HepG2 (cell line): ENCODE measurements around the gene RPL3. TPM values are rescaled to one million over a fixed set of nuclear protein-coding genes. Genes with fewer than 3 reads are reported as not detected.

Experiments
- ATAC-seq: fragments of 200-7000 bp; cut with Tn5 transposase; 3 replicates; pipeline ENCODE4 v1.9.1; 2020; ENCODE audit warnings: mild to moderate bottlenecking, moderate library complexity
- BruUV-seq: library from RNA; stranded (reverse); fragments of 400-500 nt; replicated peaks from 2 replicates; lab custom pipeline; 2021; lab: Mats Ljungman, UMichigan
- CTCF ChIA-PET: fragments of 300-600 bp; formaldehyde crosslinking; extraction: SDS; loops from one replicate; lab custom pipeline; 2021; ENCODE audit warnings: low total read pairs, inconsistent platforms, low intra/inter-chr PET ratio; lab: Yijun Ruan, JAX
- POLR2A ChIA-PET: fragments of 350-600 bp; sonication (Branson Sonifier 250); formaldehyde crosslinking; loops from one replicate; lab custom pipeline; 2020; ENCODE audit warnings: antibody characterized with exemption, inconsistent platforms; lab: Yijun Ruan, JAX
- DNase-seq: peaks from one replicate; pipeline ENCODE4 v3.0.0-alpha.2; 2015; ENCODE audit warnings: low spot score
- FAIRE-seq: peaks from 3 replicates; lab custom pipeline; 2011; peaks lifted over from hg19 to GRCh38; lab: Jason Lieb, UNC
- H2AFZ ChIP-seq: one replicate; pipeline ENCODE4 v1.6.1; 2011; ENCODE audit warnings: low read length, inconsistent platforms
- H3K27ac ChIP-seq: fragments of 300-600 bp; 3 replicates; pipeline ENCODE4 v1.8.0; 2011; ENCODE audit warnings: mixed run types, mild to moderate bottlenecking, mixed read lengths, low read length, inconsistent platforms; ENCODE audit not compliant: insufficient read depth; ENCODE audit errors: extremely low read length
- H3K27me3 ChIP-seq, 2 experiments: fragments of 200-600 bp in 1 of 2; 2 replicates in 1 of 2; 3 replicates in 1 of 2; pipeline versions ENCODE4 v1.6.0 to v1.8.0; 2011; ENCODE audit warnings: low read length in 2 of 2, mild to moderate bottlenecking in 2 of 2, moderate library complexity in 2 of 2, inconsistent platforms in 1 of 2; ENCODE audit not compliant: insufficient read depth in 2 of 2, control insufficient read depth in 1 of 2
- H3K36me3 ChIP-seq, 2 experiments: fragments of 200-600 bp in 1 of 2; replicated peaks in 1 of 2; 2 replicates in 1 of 2; 3 replicates in 1 of 2; pipeline versions ENCODE4 v1.5.1 to v1.8.0; 2011; ENCODE audit warnings: low read length in 2 of 2, inconsistent platforms in 1 of 2; ENCODE audit not compliant: insufficient read depth in 2 of 2, control insufficient read depth in 1 of 2
- H3K4me1 ChIP-seq: 2 replicates; pipeline ENCODE4 v1.5.1; 2012; ENCODE audit warnings: low read length, inconsistent platforms; ENCODE audit not compliant: insufficient read depth
- H3K4me2 ChIP-seq: 2 replicates; pipeline ENCODE4 v1.6.0; 2011; ENCODE audit warnings: low read depth, low read length, inconsistent platforms
- H3K4me3 ChIP-seq, 3 experiments: fragments of 200-600 bp in 1 of 3; sonication (generic), shearing (Covaris generic) in 1 of 3; replicated peaks in 1 of 3; 2 replicates each; pipeline ENCODE4 v1.5.1; 2011 to 2016; ENCODE audit warnings: low read length in 3 of 3, inconsistent platforms in 2 of 3, low read depth in 2 of 3, mild to moderate bottlenecking in 2 of 3, control low read depth in 1 of 3, mixed read lengths in 1 of 3; ENCODE audit not compliant: insufficient read depth in 1 of 3
- H3K79me2 ChIP-seq: one replicate; pipeline ENCODE4 v1.6.1; 2011; ENCODE audit warnings: low read length, inconsistent platforms; ENCODE audit not compliant: insufficient read depth
- H3K9ac ChIP-seq: 2 replicates; pipeline ENCODE4 v1.6.0; 2011; ENCODE audit warnings: mild to moderate bottlenecking, low read depth, low read length, inconsistent platforms; ENCODE audit not compliant: insufficient read depth
- H3K9me3 ChIP-seq: 2 replicates; pipeline ENCODE4 v1.5.1; 2012; ENCODE audit warnings: mild to moderate bottlenecking, low read length
- H4K20me1 ChIP-seq: 2 replicates; pipeline ENCODE4 v1.6.0; 2011; ENCODE audit warnings: inconsistent platforms, mild to moderate bottlenecking, low read length, moderate library complexity; ENCODE audit not compliant: insufficient read depth
- ATF7-NPFF ChIP-seq: sonication (generic); formaldehyde crosslinking; IDR thresholded peaks from 2 replicates; pipeline ENCODE4 v1.8.1; 2023; ENCODE audit warnings: mild to moderate bottlenecking, low read depth, missing genetic modification reagents, moderate library complexity
- DRAP1 ChIP-seq: IDR thresholded peaks from 2 replicates; pipeline ENCODE4 v1.6.1; 2016; ENCODE audit warnings: missing genetic modification reagents, missing compliant biosample characterization
- ETV5 ChIP-seq: IDR thresholded peaks from 2 replicates; pipeline ENCODE4 v1.6.1; 2018; ENCODE audit warnings: missing biosample characterization, missing genetic modification reagents, inconsistent platforms, borderline replicate concordance
- FOSL2 ChIP-seq: sonication (generic); formaldehyde crosslinking; IDR thresholded peaks from 2 replicates; pipeline ENCODE4 v1.4.0; 2020; ENCODE audit warnings: missing genetic modification reagents
- IRF2 ChIP-seq: IDR thresholded peaks from 2 replicates; pipeline ENCODE4 v1.6.1; 2018; ENCODE audit warnings: missing genetic modification reagents, missing compliant biosample characterization
- LCORL ChIP-seq, 2 experiments: fragments of 450-650 bp in 1 of 2; sonication (generic) in 1 of 2; formaldehyde crosslinking in 1 of 2; IDR thresholded peaks; 2 replicates each; pipeline versions ENCODE4 v1.5.0 to v1.6.1; 2017 to 2020; ENCODE audit warnings: antibody characterized with exemption in 1 of 2, missing genetic modification reagents in 1 of 2
- PLRG1 ChIP-seq: fragments of 450-650 bp; conservative IDR thresholded peaks from 2 replicates; pipeline ENCODE4 v1.6.1; 2016
- POLR2A ChIP-seq, 2 experiments: IDR thresholded peaks; 2 replicates each; pipeline ENCODE4 v1.6.1; 2011; ENCODE audit warnings: low read depth in 2 of 2, low read length in 2 of 2, mild to moderate bottlenecking in 1 of 2, moderate library complexity in 1 of 2; ENCODE audit not compliant: insufficient read depth in 1 of 2
- RAD51 ChIP-seq: fragments of 450-650 bp; IDR thresholded peaks from 2 replicates; pipeline ENCODE4 v1.6.1; 2016; ENCODE audit warnings: borderline replicate concordance
- RBM39 ChIP-seq: fragments of 200-400 bp; formaldehyde crosslinking; IDR thresholded peaks from one replicate; pipeline ENCODE4 v1.6.1; 2018; ENCODE audit warnings: antibody characterized with exemption, mild to moderate bottlenecking, low read depth, low read length; ENCODE audit not compliant: poor library complexity, severe bottlenecking
- SALL2 ChIP-seq: sonication (generic); formaldehyde crosslinking; IDR thresholded peaks from 2 replicates; pipeline ENCODE4 v1.8.1; 2023; ENCODE audit warnings: mild to moderate bottlenecking, missing genetic modification reagents, inconsistent platforms
- TFE3 ChIP-seq: IDR thresholded peaks from 2 replicates; pipeline ENCODE4 v1.6.1; 2016
- THAP7 ChIP-seq: sonication (generic); formaldehyde crosslinking; IDR thresholded peaks from 2 replicates; pipeline ENCODE4 v1.8.1; 2023; ENCODE audit warnings: mild to moderate bottlenecking, missing genetic modification reagents
- ZBTB38 ChIP-seq: sonication (generic); formaldehyde crosslinking; IDR thresholded peaks from 2 replicates; pipeline ENCODE4 v1.5.1; 2020; ENCODE audit warnings: mild to moderate bottlenecking, missing genetic modification reagents
- ZNF232 ChIP-seq: sonication (generic); formaldehyde crosslinking; IDR thresholded peaks from 2 replicates; pipeline ENCODE4 v1.4.0; 2020; ENCODE audit warnings: missing genetic modification reagents, borderline replicate concordance
- ZNF251 ChIP-seq: sonication (generic); formaldehyde crosslinking; IDR thresholded peaks from 2 replicates; pipeline ENCODE4 v1.9.0; 2021; ENCODE audit warnings: mild to moderate bottlenecking, missing genetic modification reagents
- ZNF441 ChIP-seq: sonication (generic); formaldehyde crosslinking; IDR thresholded peaks from 2 replicates; pipeline ENCODE4 v1.7.0; 2021; ENCODE audit warnings: missing genetic modification reagents, borderline replicate concordance
- ZNF451 ChIP-seq: sonication (generic); formaldehyde crosslinking; IDR thresholded peaks from 2 replicates; pipeline ENCODE4 v1.5.0; 2020; ENCODE audit warnings: mild to moderate bottlenecking, missing genetic modification reagents
- ZNF547 ChIP-seq: sonication (generic); formaldehyde crosslinking; IDR thresholded peaks from 2 replicates; pipeline ENCODE4 v1.5.1; 2020; ENCODE audit warnings: mild to moderate bottlenecking, missing genetic modification reagents
- ZNF550 ChIP-seq: sonication (generic); formaldehyde crosslinking; IDR thresholded peaks from 2 replicates; pipeline ENCODE4 v1.4.0; 2020; ENCODE audit warnings: mild to moderate bottlenecking, missing genetic modification reagents, borderline replicate concordance
- ZNF557 ChIP-seq: sonication (generic); formaldehyde crosslinking; IDR thresholded peaks from 2 replicates; pipeline ENCODE4 v1.4.0; 2020; ENCODE audit warnings: missing genetic modification reagents
- ZNF569 ChIP-seq: sonication (generic); formaldehyde crosslinking; IDR thresholded peaks from 2 replicates; pipeline ENCODE4 v1.5.0; 2020; ENCODE audit warnings: mild to moderate bottlenecking, missing genetic modification reagents, moderate library complexity, borderline replicate concordance
- ZNF761 ChIP-seq: sonication (generic); formaldehyde crosslinking; conservative IDR thresholded peaks from 2 replicates; pipeline ENCODE4 v1.4.0; 2020; ENCODE audit warnings: mild to moderate bottlenecking, missing genetic modification reagents
- ZNF790 ChIP-seq: sonication (generic); formaldehyde crosslinking; IDR thresholded peaks from 2 replicates; pipeline ENCODE4 v1.8.0; 2022; ENCODE audit warnings: missing genetic modification reagents, mild to moderate bottlenecking, borderline replicate concordance
- WGBS: methylation state at CpG from one replicate; pipeline ENCODE4 v1.1.6; 2017; ENCODE audit warnings: low lambda C conversion rate; 5-methylcytosine and 5-hydroxymethylcytosine counted together
- in situ Hi-C: cut with HindIII; loops from 2 replicates; pipeline ENCODE4 v1.10.0; 2017; ENCODE audit warnings: low pct_unique_long_range_greater_than_20kb; ENCODE audit not compliant: extremely low pct_ligation_motif_present
- intact Hi-C: fragments of 100-400 bp; cut with micrococcal nuclease; formaldehyde crosslinking; loops from one replicate; pipeline ENCODE4 v1.10.0; 2022; ENCODE audit not compliant: unreplicated experiment
- polyA plus RNA-seq, 8 experiments: library from polyadenylated mRNA; depleted of rRNA in 3 of 8; stranded (reverse) in 7 of 8; unstranded in 1 of 8; fragments of >200 nt; fragmentation: Illumina TruSeq in 4 of 8; extraction: Trizol in 4 of 8; gene quantifications; 2 replicates each; pipeline versions ENCODE4 v1.2.1 to v1.2.3, GENCODE V29; 2011 to 2016; ENCODE audit warnings: low read depth in 4 of 8, missing spikeins in 1 of 8, mixed read lengths in 1 of 8; ENCODE audit not compliant: insufficient read depth in 1 of 8
- total RNA-seq, 5 experiments: library from RNA; depleted of rRNA; stranded (reverse); fragments of >200 nt; fragmentation: Illumina TruSeq; extraction: Trizol; gene quantifications; 2 replicates each; pipeline ENCODE4 v1.2.3, GENCODE V29; 2016; ENCODE audit warnings: low read depth in 1 of 5

Gene RPL3
- total and polyA plus RNA-seq, 2 of the 13 experiments (the other 11 are each of a cell fraction or from before 2014, with no cell fraction given) = 1,051 to 3,279 TPM

GRCh38 chr22:39292561-39293074, 26.8 kb downstream of the RPL3 start:
- no TSS peak for BruUV-seq
- H3K79me2 ChIP-seq = no peaks in the 10 kb centered on the region
- DNase-seq = peak; percentile 81
- H2AFZ ChIP-seq = no peak overlapping the region
- H3K4me2 ChIP-seq = peak overlapping the region; percentile 50
- FAIRE-seq = peak; percentile 69
- H3K9me3 ChIP-seq = no peaks in the 10 kb centered on the region
- H4K20me1 ChIP-seq = no peaks in the 10 kb centered on the region
- intact Hi-C loops = loop anchor here (5.0 kb wide), 1 partner anchor 120 kb away; no protein-coding TSS in a partner anchor
- H3K4me1 ChIP-seq = peaks cover 89% of the 10 kb centered on the region
- no peaks in the 10 kb centered on the region for H3K36me3 ChIP-seq
- H3K27me3 ChIP-seq = peaks cover 5 to 13% of the 10 kb centered on the region in 2 experiments; a peak in 4 of 5 replicates
- in situ Hi-C loops = no loop called here
- CTCF ChIA-PET = no interaction called here
- POLR2A ChIA-PET = interaction anchor here (1.0 to 3.6 kb wide), 7 partner anchors 9 to 140 kb away, joined by 3 to 21 read pairs (median 9); partner anchors contain the start of genes CBX7, PDGFB and RPL3
- H3K9ac ChIP-seq = peak overlapping the region; percentile 12; the same call in 1 of the 2 replicates
- H3K27ac ChIP-seq = no peak overlapping the region
- ATAC-seq = peak; percentile 65
- peak overlapping the region in 1 of 3 experiments; percentile 35; a peak in 1 of 6 replicates for H3K4me3 ChIP-seq
- WGBS = 0% methylated on average over 10 of the region's 12 CpGs
- TF ChIP-seq ZNF790 (CRISPR knock-in tag) (no peak), RAD51 (no peak), TFE3 (CRISPR knock-in tag) (0 out of 2 replicates have a peak, but pooled peaks have one; percentile 49), ETV5 (CRISPR knock-in tag) (peak; percentile 41; the same call in 1 of the 2 replicates), DRAP1 (CRISPR knock-in tag) (peak; percentile 62; the same call in 1 of the 2 replicates), IRF2 (peak; percentile 68; the same call in 1 of the 2 replicates), ZNF557 (no peak), ZNF547 (0 out of 2 replicates have a peak, but pooled peaks have one; percentile 27), ZNF761 (0 out of 2 replicates have a peak, but pooled peaks have one; percentile 55), PLRG1 (no peak), SALL2 (CRISPR knock-in tag) (peak; percentile 76; the same call in 1 of the 2 replicates), FOSL2 (CRISPR knock-in tag) (peak; percentile 83), POLR2A (IDR thresholded peaks at IDR 0.05; ENCODE audit: insufficient read depth in 1 of 2, low read depth in 2 of 2, low read length in 2 of 2) (no peak), ZNF569 (CRISPR knock-in tag) (no peak), LCORL (IDR thresholded peaks at IDR 0.05) (no peak), LCORL (CRISPR knock-in tag; IDR thresholded peaks at IDR 0.05) (no peak), ZNF550 (CRISPR knock-in tag) (no peak), ZBTB38 (CRISPR knock-in tag) (no peak), ZNF451 (CRISPR knock-in tag) (0 out of 2 replicates have a peak, but pooled peaks have one; percentile 33), THAP7 (peak; percentile 15; the same call in 1 of the 2 replicates), ZNF232 (CRISPR knock-in tag) (peak; percentile 50; the same call in 1 of the 2 replicates), ZNF441 (peak; percentile 82; the same call in 1 of the 2 replicates), ATF7-NPFF (CRISPR knock-in tag) (no peak; the same call in 1 of the 2 replicates), RBM39 (peak; percentile 41), ZNF251 (CRISPR knock-in tag) (0 out of 2 replicates have a peak, but pooled peaks have one; percentile 32)
